Osteoblast (primary cell): ENCODE data around the gene SDHAF4. TPM values are rescaled to one million over a fixed set of nuclear protein-coding genes. Genes with fewer than 3 reads are reported as not detected.

Experiments
- DNase-seq: peaks from one replicate; pipeline ENCODE4 v3.0.0; 2011; ENCODE audit warnings: low spot score, mixed read lengths; ENCODE audit not compliant: insufficient read length; ENCODE audit errors: missing footprints
- H2AFZ ChIP-seq: 2 replicates; pipeline ENCODE4 v1.6.0; 2011; ENCODE audit warnings: mild to moderate bottlenecking, low read length
- H3K27ac ChIP-seq: 2 replicates; pipeline ENCODE4 v1.5.1; 2011; ENCODE audit warnings: mild to moderate bottlenecking, low read depth, low read length, moderate library complexity
- H3K27me3 ChIP-seq: 2 replicates; pipeline ENCODE4 v1.6.0; 2012; ENCODE audit warnings: mild to moderate bottlenecking, control low read depth, inconsistent platforms, low read length, moderate library complexity; ENCODE audit not compliant: insufficient read depth
- H3K36me3 ChIP-seq: 2 replicates; pipeline ENCODE4 v1.5.1; 2011; ENCODE audit warnings: mild to moderate bottlenecking, low read length, control low read depth, moderate library complexity; ENCODE audit not compliant: insufficient read depth
- H3K4me1 ChIP-seq: 2 replicates; pipeline ENCODE4 v1.5.1; 2011; ENCODE audit warnings: mild to moderate bottlenecking, low read length, control low read depth, moderate library complexity; ENCODE audit not compliant: insufficient read depth
- H3K4me2 ChIP-seq: 2 replicates; pipeline ENCODE4 v1.6.0; 2011; ENCODE audit warnings: mild to moderate bottlenecking, low read length; ENCODE audit not compliant: insufficient read depth
- H3K4me3 ChIP-seq: fragments of 200-600 bp; sonication (generic); 3 replicates; pipeline ENCODE4 v1.5.1; 2012; ENCODE audit warnings: mild to moderate bottlenecking, low read length, inconsistent platforms; ENCODE audit not compliant: insufficient read depth
- H3K79me2 ChIP-seq: 2 replicates; pipeline ENCODE4 v1.6.0; 2012; ENCODE audit warnings: mild to moderate bottlenecking, low read length, control low read depth, inconsistent platforms; ENCODE audit not compliant: insufficient read depth
- H3K9me3 ChIP-seq: 2 replicates; pipeline ENCODE4 v1.5.1; 2011; ENCODE audit warnings: low read depth, low read length, control low read depth
- H4K20me1 ChIP-seq: 2 replicates; pipeline ENCODE4 v1.6.0; 2012; ENCODE audit warnings: mild to moderate bottlenecking, low read length, control low read depth; ENCODE audit not compliant: insufficient read depth
- CTCF ChIP-seq: IDR thresholded peaks from 2 replicates; pipeline ENCODE4 v1.5.1; 2011; ENCODE audit warnings: mild to moderate bottlenecking, low read depth, low read length, moderate library complexity; ENCODE audit errors: extremely low read depth
- total RNA-seq: library from RNA; depleted of rRNA; stranded (reverse); fragments of >200 nt; gene quantifications from 2 replicates; pipeline ENCODE4 v1.2.3, GENCODE V29; 2012

SDHAF4 gene
- total RNA-seq, 1 donor = 6.9 TPM

GRCh38 chr6:70590400-70590799, 23.7 kb downstream of the SDHAF4 start:
- H3K36me3 ChIP-seq = no peaks in the 10 kb centered on the region
- no peak overlapping the region for H3K27ac ChIP-seq
- no peak for TF ChIP-seq CTCF
- H3K9me3 ChIP-seq = no peaks in the 10 kb centered on the region
- H3K4me3 ChIP-seq = no peak overlapping the region
- H4K20me1 ChIP-seq = no peaks in the 10 kb centered on the region
- DNase-seq = no peak
- H3K4me1 ChIP-seq = no peaks in the 10 kb centered on the region
- H3K27me3 ChIP-seq = no peaks in the 10 kb centered on the region
- no peak overlapping the region for H3K4me2 ChIP-seq
- H3K79me2 ChIP-seq = no peaks in the 10 kb centered on the region
- H2AFZ ChIP-seq = no peak overlapping the region

GRCh38 chr6:70592391-70593117, 25.8 kb downstream of the SDHAF4 start:
- H3K4me1 ChIP-seq = no peaks in the 10 kb centered on the region
- H3K4me2 ChIP-seq = no peak overlapping the region
- H3K9me3 ChIP-seq = no peaks in the 10 kb centered on the region
- H3K4me3 ChIP-seq = no peak overlapping the region
- TF ChIP-seq CTCF = no peak
- H3K36me3 ChIP-seq = no peaks in the 10 kb centered on the region
- H4K20me1 ChIP-seq = no peaks in the 10 kb centered on the region
- H3K79me2 ChIP-seq = no peaks in the 10 kb centered on the region
- no peak for DNase-seq
- H2AFZ ChIP-seq = no peak overlapping the region
- H3K27ac ChIP-seq = no peak overlapping the region
- H3K27me3 ChIP-seq = no peaks in the 10 kb centered on the region

- no peaks in the 10 kb centered on the region for H3K9me3 ChIP-seq
- H3K4me1 ChIP-seq = no peaks in the 10 kb centered on the region
- no peaks in the 10 kb centered on the region for H3K36me3 ChIP-seq
- H3K79me2 ChIP-seq = no peaks in the 10 kb centered on the region
- no peak overlapping the region for H2AFZ ChIP-seq
- H3K27me3 ChIP-seq = no peaks in the 10 kb centered on the region
- no peak overlapping the region for H3K4me2 ChIP-seq
- no peak overlapping the region for H3K27ac ChIP-seq
- DNase-seq = no peak
- no peaks in the 10 kb centered on the region for H4K20me1 ChIP-seq
- TF ChIP-seq CTCF = no peak
- no peak overlapping the region for H3K4me3 ChIP-seq
Observed at GRCh38 chr6:70593118-70593486, 26.4 kb downstream of the SDHAF4 start.

GRCh38 chr6:70599187-70599586, 32.5 kb downstream of the SDHAF4 start:
- no peaks in the 10 kb centered on the region for H3K9me3 ChIP-seq
- H4K20me1 ChIP-seq = no peaks in the 10 kb centered on the region
- H3K27ac ChIP-seq = no peak overlapping the region
- H3K4me2 ChIP-seq = no peak overlapping the region
- no peak for DNase-seq
- no peak overlapping the region for H3K4me3 ChIP-seq
- H3K4me1 ChIP-seq = no peaks in the 10 kb centered on the region
- H3K79me2 ChIP-seq = no peaks in the 10 kb centered on the region
- H3K27me3 ChIP-seq = no peaks in the 10 kb centered on the region
- TF ChIP-seq CTCF = no peak
- no peaks in the 10 kb centered on the region for H3K36me3 ChIP-seq
- H2AFZ ChIP-seq = no peak overlapping the region
